SU-DHL-6 (cell line): ENCODE measurements around the gene SGSM1.

Experiments used
- CTCF ChIP-seq: fragments of 200-600 bp; sonication (generic); IDR thresholded peaks from one replicate; pipeline ENCODE4 v1.5.1; 2017; ENCODE audit warnings: antibody characterized with exemption, mild to moderate bottlenecking, low read length, moderate library complexity; ENCODE audit not compliant: insufficient read depth, poor library complexity, severe bottlenecking
- EZH2phosphoT487 ChIP-seq: fragments of 200-600 bp; sonication (generic), shearing (Covaris generic); conservative IDR thresholded peaks from 2 replicates; pipeline ENCODE4 v1.6.1; 2018; ENCODE audit warnings: mild to moderate bottlenecking, antibody characterized with exemption, low read length, moderate library complexity, mixed read lengths

DNA sequence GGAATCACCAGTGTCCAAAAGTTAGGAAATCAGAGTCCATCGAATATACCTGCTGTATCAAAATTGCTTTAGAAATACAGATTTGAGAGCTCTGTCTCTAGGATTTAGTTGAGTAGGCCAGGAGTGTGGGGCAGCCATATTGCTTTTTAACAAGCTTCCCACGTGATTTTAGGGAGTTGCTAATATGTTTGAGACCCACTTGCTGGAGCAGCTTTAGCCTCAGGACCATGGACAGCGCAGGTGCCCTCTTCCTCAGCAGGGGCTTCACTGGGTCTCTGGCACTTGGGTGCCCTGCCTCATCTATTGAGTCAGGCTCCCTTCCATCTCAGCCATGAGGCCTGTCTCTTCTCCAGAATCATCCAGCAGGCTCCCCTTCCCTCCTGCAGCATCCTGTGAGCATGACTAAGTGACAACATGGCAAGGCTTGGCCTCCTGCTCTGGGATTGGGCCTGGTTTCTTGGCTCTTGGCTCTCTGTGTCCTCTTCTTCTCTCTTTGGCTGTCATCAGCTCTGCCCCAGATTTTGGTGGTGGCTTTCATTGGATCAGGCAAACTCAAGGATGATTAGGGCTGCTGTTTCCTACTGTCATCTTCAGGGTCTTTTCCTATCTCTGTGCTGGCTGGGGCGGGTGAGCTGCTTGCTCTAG, 70.0 kb downstream of the SGSM1 start:
- no peak for TF ChIP-seq CTCF
- no peak for TF ChIP-seq EZH2phosphoT487
